Measurements from ENCODE around the gene MEIS2.

DNA sequence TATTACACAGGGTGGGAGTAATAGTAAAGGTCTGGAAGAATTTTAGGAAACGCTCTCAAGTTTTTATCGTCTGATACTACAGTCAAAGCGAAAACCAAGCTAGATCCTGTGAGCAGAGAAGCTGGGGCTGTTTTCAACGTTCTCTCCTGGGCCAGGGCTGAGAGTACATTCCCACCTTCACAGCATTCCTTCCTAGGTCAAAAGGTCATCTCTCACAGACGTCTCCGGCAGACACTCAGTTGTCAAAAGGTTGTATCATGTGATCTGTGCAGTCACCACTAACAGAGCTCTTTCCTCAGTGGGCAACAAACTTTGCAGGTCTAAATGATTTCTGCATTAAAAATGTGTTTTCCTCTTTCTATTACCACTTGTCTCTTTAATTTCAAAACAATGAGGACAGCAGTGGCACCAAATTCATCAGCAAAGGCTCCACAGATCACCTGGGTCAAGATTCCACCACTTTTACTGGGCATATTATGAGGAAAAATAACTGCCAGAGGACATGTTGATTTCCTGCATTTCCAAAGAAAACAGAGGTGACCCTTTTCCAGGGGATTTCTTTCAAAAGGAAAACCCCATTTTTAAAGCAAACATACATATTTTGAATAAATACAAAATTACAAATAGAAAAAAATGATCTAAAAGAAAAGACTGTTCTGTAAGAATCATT, 41.9 kb downstream of the MEIS2 start:
- TF ChIP-seq CTCF (conservative IDR thresholded peaks at IDR 0.05 in 1 of 2, IDR thresholded peaks at IDR 0.05 in 1 of 2; ENCODE audit: extremely low read depth in 1 of 2, insufficient read depth in 1 of 2, low read depth in 1 of 2, low read length in 2 of 2) (no peak), EZH2 (IDR thresholded peaks at IDR 0.05; ENCODE audit: borderline replicate concordance, low read length) (no peak)
